H9 (cell line): ENCODE results near the gene ADAMTS2. TPM values are rescaled to one million over a fixed set of nuclear protein-coding genes. Genes with fewer than 3 reads are reported as not detected.

Experiments
- DNase-seq: peaks from one replicate; pipeline ENCODE4 v3.0.0-alpha.2; 2017
- H2AFZ ChIP-seq: one replicate; pipeline ENCODE4 v1.6.1; 2013; ENCODE audit warnings: mild to moderate bottlenecking, low read length, control low read depth, moderate library complexity
- H2AK5ac ChIP-seq: 2 replicates; pipeline ENCODE4 v1.6.1; 2013; ENCODE audit warnings: low read length, control low read depth, mixed read lengths; ENCODE audit not compliant: insufficient read length
- H2BK120ac ChIP-seq: one replicate; pipeline ENCODE4 v1.6.1; 2013; ENCODE audit warnings: low read depth, mild to moderate bottlenecking, low read length, control low read depth, inconsistent platforms; ENCODE audit not compliant: poor library complexity, severe bottlenecking
- H2BK12ac ChIP-seq: 2 replicates; pipeline ENCODE4 v1.6.1; 2013; ENCODE audit warnings: low read length, control low read depth, mixed read lengths, low read depth; ENCODE audit not compliant: insufficient read length
- H2BK15ac ChIP-seq: 2 replicates; pipeline ENCODE4 v1.6.1; 2013; ENCODE audit warnings: low read depth, low read length, control low read depth
- H2BK20ac ChIP-seq: one replicate; pipeline ENCODE4 v1.6.1; 2013; ENCODE audit warnings: low read depth, mild to moderate bottlenecking, low read length, control low read depth, inconsistent platforms; ENCODE audit not compliant: poor library complexity, severe bottlenecking
- H2BK5ac ChIP-seq: 2 replicates; pipeline ENCODE4 v1.6.1; 2013; ENCODE audit warnings: low read length, control low read depth, mixed read lengths; ENCODE audit not compliant: insufficient read length
- H3K14ac ChIP-seq: 2 replicates; pipeline ENCODE4 v1.6.1; 2013; ENCODE audit warnings: low read length, control low read depth; ENCODE audit not compliant: insufficient read depth
- H3K18ac ChIP-seq: 2 replicates; pipeline ENCODE4 v1.6.1; 2013; ENCODE audit warnings: low read depth, mild to moderate bottlenecking, mixed read lengths, low read length, control low read depth; ENCODE audit not compliant: insufficient read length
- H3K23ac ChIP-seq: 2 replicates; pipeline ENCODE4 v1.6.1; 2013; ENCODE audit warnings: low read length, control low read depth, mixed read lengths, low read depth; ENCODE audit not compliant: insufficient read length
- H3K23me2 ChIP-seq: 2 replicates; pipeline ENCODE4 v1.6.1; 2013; ENCODE audit warnings: low read depth, mild to moderate bottlenecking, mixed read lengths, low read length, control low read depth; ENCODE audit not compliant: insufficient read length, poor library complexity, severe bottlenecking
- H3K27ac ChIP-seq: 2 replicates; pipeline ENCODE4 v1.5.1; 2013; ENCODE audit warnings: low read length, control low read depth, mixed read lengths, low read depth; ENCODE audit not compliant: insufficient read length
- H3K27me3 ChIP-seq: 2 replicates; pipeline ENCODE4 v1.6.1; 2013; ENCODE audit warnings: low read length, control low read depth, inconsistent platforms; ENCODE audit not compliant: insufficient read depth
- H3K4ac ChIP-seq: 2 replicates; pipeline ENCODE4 v1.6.1; 2013; ENCODE audit warnings: low read depth, mild to moderate bottlenecking, control low read depth, inconsistent platforms, low read length, moderate library complexity
- H3K4me1 ChIP-seq: 2 replicates; pipeline ENCODE4 v1.6.1; 2013; ENCODE audit warnings: low read length, control low read depth, inconsistent platforms; ENCODE audit not compliant: insufficient read depth
- H3K4me2 ChIP-seq: 2 replicates; pipeline ENCODE4 v1.6.1; 2013; ENCODE audit warnings: low read length, control low read depth, mixed read lengths; ENCODE audit not compliant: insufficient read length, insufficient read depth
- H3K56ac ChIP-seq: 2 replicates; pipeline ENCODE4 v1.6.1; 2013; ENCODE audit warnings: low read depth, mild to moderate bottlenecking, mixed read lengths, low read length, control low read depth; ENCODE audit not compliant: insufficient read length
- H3K79me1 ChIP-seq: 2 replicates; pipeline ENCODE4 v1.6.1; 2013; ENCODE audit warnings: low read depth, mild to moderate bottlenecking, moderate library complexity, low read length, control low read depth, inconsistent platforms; ENCODE audit not compliant: insufficient read depth, poor library complexity, severe bottlenecking
- H3K79me2 ChIP-seq: 2 replicates; pipeline ENCODE4 v1.6.1; 2013; ENCODE audit warnings: low read length, control low read depth, inconsistent platforms; ENCODE audit not compliant: insufficient read depth
- H3K9ac ChIP-seq: 2 replicates; pipeline ENCODE4 v1.6.1; 2013; ENCODE audit warnings: low read length, control low read depth, mixed read lengths; ENCODE audit not compliant: insufficient read length; ENCODE audit errors: extremely low read depth
- H3K9me3 ChIP-seq: one replicate; pipeline ENCODE4 v1.6.1; 2013; ENCODE audit warnings: low read depth, low read length, inconsistent platforms; ENCODE audit not compliant: control insufficient read depth
- H3T11ph ChIP-seq: one replicate; pipeline ENCODE4 v1.6.1; 2013; ENCODE audit warnings: mild to moderate bottlenecking, low read length, control low read depth, inconsistent platforms
- H4K20me1 ChIP-seq: one replicate; pipeline ENCODE4 v1.6.1; 2013; ENCODE audit not compliant: control insufficient read depth, insufficient read length, insufficient read depth
- H4K5ac ChIP-seq: 2 replicates; pipeline ENCODE4 v1.6.1; 2013; ENCODE audit warnings: low read depth, mild to moderate bottlenecking, mixed read lengths, low read length, control low read depth; ENCODE audit not compliant: insufficient read length
- H4K8ac ChIP-seq: replicated peaks from 2 replicates; pipeline ENCODE4 v1.6.1; 2013; ENCODE audit warnings: low read length, control low read depth, mixed read lengths, low read depth; ENCODE audit not compliant: insufficient read length
- H4K91ac ChIP-seq: 2 replicates; pipeline ENCODE4 v1.6.1; 2013; ENCODE audit warnings: low read depth, mild to moderate bottlenecking, moderate library complexity, mixed read lengths, low read length, control low read depth; ENCODE audit not compliant: insufficient read length
- H3K27ac Mint-ChIP-seq, 3 experiments: 2 replicates in 2 of 3; 3 replicates in 1 of 3; pipeline ENCODE4 v1.8.0; 2020 to 2021; ENCODE audit warnings: mixed read lengths in 3 of 3, mild to moderate bottlenecking in 1 of 3, moderate library complexity in 1 of 3
- H3K27me3 Mint-ChIP-seq: 2 replicates; pipeline ENCODE4 v1.8.0; 2021; ENCODE audit warnings: low read depth, mild to moderate bottlenecking, moderate library complexity, mixed read lengths
- H3K36me3 Mint-ChIP-seq, 3 experiments: 2 replicates in 2 of 3; 3 replicates in 1 of 3; pipeline ENCODE4 v1.8.0; 2020 to 2021; ENCODE audit warnings: low read depth in 3 of 3, mixed read lengths in 3 of 3; ENCODE audit not compliant: insufficient read depth in 1 of 3
- H3K4me1 Mint-ChIP-seq, 2 experiments: 2 replicates each; pipeline ENCODE4 v1.8.0; 2020; ENCODE audit warnings: mixed read lengths in 2 of 2
- H3K4me3 Mint-ChIP-seq, 2 experiments: 2 replicates in 1 of 2; 3 replicates in 1 of 2; pipeline ENCODE4 v1.8.0; 2020 to 2021; ENCODE audit warnings: mild to moderate bottlenecking in 2 of 2, mixed read lengths in 2 of 2, moderate library complexity in 1 of 2
- H3K9me3 Mint-ChIP-seq, 2 experiments: 2 replicates in 1 of 2; 3 replicates in 1 of 2; pipeline ENCODE4 v1.8.0; 2020; ENCODE audit warnings: mild to moderate bottlenecking in 2 of 2, mixed read lengths in 2 of 2, moderate library complexity in 1 of 2
- WGBS: extraction: QIAGEN DNeasy Blood & Tissue Kit; methylation state at CpG from one replicate; pipeline ENCODE4 v1.1.7; 2013; ENCODE audit warnings: missing lambda C conversion rate, low lambda C conversion rate, mixed read lengths; ENCODE audit not compliant: insufficient read length; ENCODE audit errors: extremely low coverage; 5-methylcytosine and 5-hydroxymethylcytosine counted together
- total RNA-seq: library from RNA; stranded (reverse); gene quantifications from 2 replicates; pipeline ENCODE4 v1.2.1, GENCODE V29; 2021
- TF ChIP-seq, protein P1 (sequence below): fragments of 200-600 bp; sonication (generic); conservative IDR thresholded peaks from 3 replicates; pipeline ENCODE4 v1.8.0; 2021; ENCODE audit warnings: antibody characterized with exemption, mild to moderate bottlenecking

The ADAMTS2 gene
- total RNA-seq, 1 experiment from 2014 or later = 5.4 TPM

DNA sequence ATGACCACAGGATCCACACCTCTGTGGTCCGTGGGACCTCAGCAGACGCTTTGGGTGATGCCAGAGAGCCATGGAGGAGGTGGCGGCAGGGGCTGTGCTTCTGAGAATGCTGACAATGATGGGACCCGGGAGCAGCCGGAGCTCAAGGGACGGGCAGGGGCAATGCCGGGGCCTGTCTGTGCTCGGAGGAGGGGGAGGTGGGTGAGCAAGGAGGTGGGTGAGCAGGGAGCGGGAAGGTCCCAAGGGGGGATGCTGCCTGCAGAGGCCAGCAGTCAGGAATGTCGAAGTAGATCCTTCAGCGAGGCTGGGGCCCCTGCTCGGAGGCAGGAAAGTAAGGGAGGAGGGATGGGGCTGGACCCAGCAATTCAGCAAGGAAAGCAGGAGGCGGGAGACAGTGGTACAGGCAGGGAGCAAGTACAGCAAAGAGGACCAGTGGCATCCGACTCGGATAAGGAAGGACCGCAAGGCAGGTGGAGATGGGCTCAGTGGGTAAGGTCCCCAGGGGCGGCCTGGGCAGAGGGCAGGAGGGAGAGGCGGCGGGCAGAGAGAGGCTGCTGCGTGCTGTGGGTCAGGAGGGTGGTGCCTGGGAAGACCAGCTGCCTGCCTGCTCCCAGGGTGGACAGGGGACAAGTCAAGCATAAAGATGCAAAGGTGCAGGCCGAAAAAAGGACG lies 49.0 kb downstream of the ADAMTS2 start:
- Mint-ChIP-seq H3K4me1 (0 out of 4 replicates have a peak, but pooled peaks cover 0 to 3% of the 10 kb centered on the region in 2 experiments), H3K9me3 (peaks cover 14 to 15% of the 10 kb centered on the region in 2 experiments; a peak in 4 of 5 replicates), H3K4me3 (no peak overlapping the region), H3K36me3 (0 out of 7 replicates have a peak, but pooled peaks cover 0 to 8% (median 2%) of the 10 kb centered on the region in 3 experiments), H3K27me3 (peaks cover 2% of the 10 kb centered on the region; the same call in 1 of the 2 replicates), H3K27ac (no peak overlapping the region; a peak in 1 of 7 replicates)
- no peaks in the 10 kb centered on the region for H3K4me1 ChIP-seq
- no peak overlapping the region for H4K91ac ChIP-seq
- no peak overlapping the region for H2BK15ac ChIP-seq
- no peak overlapping the region for H3K9ac ChIP-seq
- no peak overlapping the region for H3K27ac ChIP-seq
- H2BK120ac ChIP-seq = no peak overlapping the region
- H2BK5ac ChIP-seq = no peak overlapping the region
- H3K23ac ChIP-seq = no peak overlapping the region
- H3K27me3 ChIP-seq = no peaks in the 10 kb centered on the region
- no peak overlapping the region; the same call in 1 of the 2 replicates for H3K14ac ChIP-seq
- no peak overlapping the region for H3K4me2 ChIP-seq
- no peak overlapping the region for H2AFZ ChIP-seq
- no peaks in the 10 kb centered on the region for H3K23me2 ChIP-seq
- TF ChIP-seq, protein P1, sequence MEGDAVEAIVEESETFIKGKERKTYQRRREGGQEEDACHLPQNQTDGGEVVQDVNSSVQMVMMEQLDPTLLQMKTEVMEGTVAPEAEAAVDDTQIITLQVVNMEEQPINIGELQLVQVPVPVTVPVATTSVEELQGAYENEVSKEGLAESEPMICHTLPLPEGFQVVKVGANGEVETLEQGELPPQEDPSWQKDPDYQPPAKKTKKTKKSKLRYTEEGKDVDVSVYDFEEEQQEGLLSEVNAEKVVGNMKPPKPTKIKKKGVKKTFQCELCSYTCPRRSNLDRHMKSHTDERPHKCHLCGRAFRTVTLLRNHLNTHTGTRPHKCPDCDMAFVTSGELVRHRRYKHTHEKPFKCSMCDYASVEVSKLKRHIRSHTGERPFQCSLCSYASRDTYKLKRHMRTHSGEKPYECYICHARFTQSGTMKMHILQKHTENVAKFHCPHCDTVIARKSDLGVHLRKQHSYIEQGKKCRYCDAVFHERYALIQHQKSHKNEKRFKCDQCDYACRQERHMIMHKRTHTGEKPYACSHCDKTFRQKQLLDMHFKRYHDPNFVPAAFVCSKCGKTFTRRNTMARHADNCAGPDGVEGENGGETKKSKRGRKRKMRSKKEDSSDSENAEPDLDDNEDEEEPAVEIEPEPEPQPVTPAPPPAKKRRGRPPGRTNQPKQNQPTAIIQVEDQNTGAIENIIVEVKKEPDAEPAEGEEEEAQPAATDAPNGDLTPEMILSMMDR = no peak
- H3K9me3 ChIP-seq = no peaks in the 10 kb centered on the region
- no peaks in the 10 kb centered on the region for H3K79me2 ChIP-seq
- no peak overlapping the region for H3K4ac ChIP-seq
- no peak for DNase-seq
- no peak overlapping the region for H4K8ac ChIP-seq
- no peak overlapping the region for H2BK20ac ChIP-seq
- H3T11ph ChIP-seq = no peak overlapping the region
- no peak overlapping the region for H3K18ac ChIP-seq
- no CpG with 5 or more reads among the region's 22 CpGs for WGBS
- H3K56ac ChIP-seq = no peak overlapping the region
- no peak overlapping the region for H2BK12ac ChIP-seq
- no peaks in the 10 kb centered on the region for H4K20me1 ChIP-seq
- H3K79me1 ChIP-seq = no peaks in the 10 kb centered on the region
- H4K5ac ChIP-seq = no peak overlapping the region
- no peak overlapping the region for H2AK5ac ChIP-seq
